ENCODE data around the gene HIF3A. TPM values are rescaled to one million over a fixed set of nuclear protein-coding genes. Genes with fewer than 3 reads are reported as not detected.

HIF3A gene
- total RNA-seq, 1 experiment from 2014 or later = not detected

DNA sequence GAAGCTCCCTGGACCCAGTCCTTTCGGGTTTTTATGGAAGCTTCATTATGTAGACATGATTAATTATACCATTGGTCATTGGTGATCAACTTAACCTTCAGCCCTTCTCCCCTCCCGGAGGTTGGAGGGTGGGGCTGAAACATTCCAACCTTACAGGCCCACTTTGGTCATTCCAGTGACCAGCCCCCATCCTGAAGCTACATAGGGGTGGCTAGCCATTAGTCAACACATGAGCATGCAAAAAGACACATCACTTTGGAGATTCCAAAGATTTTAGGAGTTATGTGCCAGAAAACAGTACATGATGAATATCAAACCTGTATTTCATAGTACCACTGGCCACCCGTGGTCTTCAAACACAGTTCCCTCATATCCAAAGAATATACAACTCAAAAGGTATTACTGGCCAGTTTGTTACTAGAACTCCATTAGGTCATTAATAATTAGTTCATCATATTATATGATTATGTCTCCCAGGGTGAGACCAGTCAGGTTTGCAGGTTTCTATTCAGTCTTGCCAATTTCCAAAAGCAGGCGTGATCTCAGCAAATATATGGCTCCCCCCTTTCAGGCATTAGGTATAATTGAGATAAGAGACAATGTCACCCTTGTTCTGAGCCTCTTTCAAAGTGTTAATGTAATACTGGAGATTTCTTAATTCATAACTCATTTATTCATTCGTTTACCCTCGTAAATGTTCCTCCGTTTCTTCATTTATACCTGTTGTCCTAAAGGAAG is 61.2 kb downstream of the HIF3A start:
- POLR2A ChIA-PET = no interaction called here
- H3K27me3 ChIP-seq (ENCODE audit: control insufficient read depth, insufficient read depth, low read length) = no peaks in the 10 kb centered on the region
- TF ChIP-seq, protein P1, sequence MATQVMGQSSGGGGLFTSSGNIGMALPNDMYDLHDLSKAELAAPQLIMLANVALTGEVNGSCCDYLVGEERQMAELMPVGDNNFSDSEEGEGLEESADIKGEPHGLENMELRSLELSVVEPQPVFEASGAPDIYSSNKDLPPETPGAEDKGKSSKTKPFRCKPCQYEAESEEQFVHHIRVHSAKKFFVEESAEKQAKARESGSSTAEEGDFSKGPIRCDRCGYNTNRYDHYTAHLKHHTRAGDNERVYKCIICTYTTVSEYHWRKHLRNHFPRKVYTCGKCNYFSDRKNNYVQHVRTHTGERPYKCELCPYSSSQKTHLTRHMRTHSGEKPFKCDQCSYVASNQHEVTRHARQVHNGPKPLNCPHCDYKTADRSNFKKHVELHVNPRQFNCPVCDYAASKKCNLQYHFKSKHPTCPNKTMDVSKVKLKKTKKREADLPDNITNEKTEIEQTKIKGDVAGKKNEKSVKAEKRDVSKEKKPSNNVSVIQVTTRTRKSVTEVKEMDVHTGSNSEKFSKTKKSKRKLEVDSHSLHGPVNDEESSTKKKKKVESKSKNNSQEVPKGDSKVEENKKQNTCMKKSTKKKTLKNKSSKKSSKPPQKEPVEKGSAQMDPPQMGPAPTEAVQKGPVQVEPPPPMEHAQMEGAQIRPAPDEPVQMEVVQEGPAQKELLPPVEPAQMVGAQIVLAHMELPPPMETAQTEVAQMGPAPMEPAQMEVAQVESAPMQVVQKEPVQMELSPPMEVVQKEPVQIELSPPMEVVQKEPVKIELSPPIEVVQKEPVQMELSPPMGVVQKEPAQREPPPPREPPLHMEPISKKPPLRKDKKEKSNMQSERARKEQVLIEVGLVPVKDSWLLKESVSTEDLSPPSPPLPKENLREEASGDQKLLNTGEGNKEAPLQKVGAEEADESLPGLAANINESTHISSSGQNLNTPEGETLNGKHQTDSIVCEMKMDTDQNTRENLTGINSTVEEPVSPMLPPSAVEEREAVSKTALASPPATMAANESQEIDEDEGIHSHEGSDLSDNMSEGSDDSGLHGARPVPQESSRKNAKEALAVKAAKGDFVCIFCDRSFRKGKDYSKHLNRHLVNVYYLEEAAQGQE (IDR thresholded peaks at IDR 0.05; ENCODE audit: insufficient read depth in 1 of 2, low read depth in 2 of 2, low read length in 1 of 2) = no peak
- TF ChIP-seq, protein P2, sequence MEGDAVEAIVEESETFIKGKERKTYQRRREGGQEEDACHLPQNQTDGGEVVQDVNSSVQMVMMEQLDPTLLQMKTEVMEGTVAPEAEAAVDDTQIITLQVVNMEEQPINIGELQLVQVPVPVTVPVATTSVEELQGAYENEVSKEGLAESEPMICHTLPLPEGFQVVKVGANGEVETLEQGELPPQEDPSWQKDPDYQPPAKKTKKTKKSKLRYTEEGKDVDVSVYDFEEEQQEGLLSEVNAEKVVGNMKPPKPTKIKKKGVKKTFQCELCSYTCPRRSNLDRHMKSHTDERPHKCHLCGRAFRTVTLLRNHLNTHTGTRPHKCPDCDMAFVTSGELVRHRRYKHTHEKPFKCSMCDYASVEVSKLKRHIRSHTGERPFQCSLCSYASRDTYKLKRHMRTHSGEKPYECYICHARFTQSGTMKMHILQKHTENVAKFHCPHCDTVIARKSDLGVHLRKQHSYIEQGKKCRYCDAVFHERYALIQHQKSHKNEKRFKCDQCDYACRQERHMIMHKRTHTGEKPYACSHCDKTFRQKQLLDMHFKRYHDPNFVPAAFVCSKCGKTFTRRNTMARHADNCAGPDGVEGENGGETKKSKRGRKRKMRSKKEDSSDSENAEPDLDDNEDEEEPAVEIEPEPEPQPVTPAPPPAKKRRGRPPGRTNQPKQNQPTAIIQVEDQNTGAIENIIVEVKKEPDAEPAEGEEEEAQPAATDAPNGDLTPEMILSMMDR (IDR thresholded peaks at IDR 0.05) = no peak
- TF ChIP-seq POLR2AphosphoS5 (IDR thresholded peaks at IDR 0.05; ENCODE audit: low read depth, low read length) = no peak
- TF ChIP-seq TCF7L2 (IDR thresholded peaks at IDR 0.05; ENCODE audit: low read depth, low read length) = no peak
- no peak for TF ChIP-seq SIN3A (IDR thresholded peaks at IDR 0.05; ENCODE audit: borderline replicate concordance, insufficient read depth, low read depth, low read length)
- no peak for DNase-seq (ENCODE audit: low read depth, low spot score)
- in situ Hi-C loops (cut with HindIII; ENCODE audit: low pct_unique_long_range_greater_than_20kb, low sequenced_read_pairs) (no loop called here), intact Hi-C loops (cut with micrococcal nuclease; ENCODE audit: unreplicated experiment) (no loop called here)
- BruUV-seq (replicated peaks) = no TSS peak
- H3K4me1 ChIP-seq (ENCODE audit: control insufficient read depth, insufficient read depth, low read length) = no peaks in the 10 kb centered on the region
- H3K27ac ChIP-seq (ENCODE audit: low read length) = no peak overlapping the region
- no peaks in the 10 kb centered on the region for H3K9me3 ChIP-seq (ENCODE audit: control insufficient read depth, insufficient read depth, low read depth, low read length)
- no peaks in the 10 kb centered on the region for H3K36me3 ChIP-seq (ENCODE audit: control insufficient read depth, insufficient read depth, low read length)
- H3K4me3 ChIP-seq (ENCODE audit: low read depth in 2 of 2, low read length in 2 of 2) = no peak overlapping the region
- ATAC-seq = no peak
- CTCF ChIA-PET = no interaction called here

DNA sequence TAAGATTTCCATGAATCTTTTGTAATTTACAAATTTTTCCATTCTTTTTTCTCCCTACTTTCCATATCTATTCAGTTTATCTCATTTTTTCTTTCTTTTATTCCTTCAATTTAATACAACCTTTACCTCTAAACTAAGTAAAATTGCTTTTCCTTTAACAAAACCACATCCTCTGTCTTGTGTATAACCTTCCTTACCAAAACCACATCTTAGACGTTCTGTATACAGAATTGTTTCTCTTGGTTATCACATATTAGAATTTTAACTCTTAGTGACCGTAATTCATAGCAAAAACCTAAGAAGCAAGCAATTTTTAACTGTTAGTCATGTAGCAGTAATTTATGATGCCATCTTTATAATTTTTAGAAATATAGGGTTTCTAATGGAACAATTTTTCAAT is 65.1 kb downstream of the HIF3A start:
- intact Hi-C loops (cut with micrococcal nuclease; ENCODE audit: unreplicated experiment) = no loop called here
- ATAC-seq (no peak), DNase-seq (ENCODE audit: low read depth, low spot score) (no peak)
- Histone ChIP-seq H3K4me1 (ENCODE audit: control insufficient read depth, insufficient read depth, low read length) (no peaks in the 10 kb centered on the region), H3K4me3 (ENCODE audit: low read depth in 2 of 2, low read length in 2 of 2) (no peak overlapping the region), H3K9me3 (ENCODE audit: control insufficient read depth, insufficient read depth, low read depth, low read length) (no peaks in the 10 kb centered on the region), H3K36me3 (ENCODE audit: control insufficient read depth, insufficient read depth, low read length) (no peaks in the 10 kb centered on the region; the same call in 1 of the 2 replicates), H3K27ac (ENCODE audit: low read length) (no peak overlapping the region), H3K27me3 (ENCODE audit: control insufficient read depth, insufficient read depth, low read length) (no peaks in the 10 kb centered on the region)
- CTCF ChIA-PET = interaction anchor here (0.7 kb wide), 1 partner anchor 40 kb away, joined by 6 read pairs; no protein-coding TSS in a partner anchor
- POLR2A ChIA-PET = no interaction called here
- no TSS peak for BruUV-seq (replicated peaks)
- TF ChIP-seq, protein P1 (IDR thresholded peaks at IDR 0.05; ENCODE audit: insufficient read depth in 1 of 2, low read depth in 2 of 2, low read length in 1 of 2) = no peak
- no peak for TF ChIP-seq TCF7L2 (IDR thresholded peaks at IDR 0.05; ENCODE audit: low read depth, low read length)
- TF ChIP-seq SIN3A (IDR thresholded peaks at IDR 0.05; ENCODE audit: borderline replicate concordance, insufficient read depth, low read depth, low read length) = no peak
- TF ChIP-seq, protein P2 (IDR thresholded peaks at IDR 0.05) = no peak
- TF ChIP-seq POLR2AphosphoS5 (IDR thresholded peaks at IDR 0.05; ENCODE audit: low read depth, low read length) = no peak
- in situ Hi-C loops (cut with HindIII; ENCODE audit: low pct_unique_long_range_greater_than_20kb, low sequenced_read_pairs) = no loop called here
